SHP77 (cell line): ENCODE data around the gene NOL3.

ENCODE experiments used
- DNase-seq, 2 experiments: peaks; one replicate each; lab custom pipeline; 2025; lab: John Stamatoyannopoulos, UW

Gene NOL3

GRCh38 chr16:67155295-67156142 lies 14.8 kb upstream of the NOL3 start:
- peak; percentile 72 to 74 for DNase-seq

GRCh38 chr16:67156143-67156844 lies 14.0 kb upstream of the NOL3 start:
- no peak for DNase-seq

- no peak for DNase-seq
These were observed 13.1 kb upstream of the NOL3 start for GRCh38 chr16:67157106-67157748.

DNA sequence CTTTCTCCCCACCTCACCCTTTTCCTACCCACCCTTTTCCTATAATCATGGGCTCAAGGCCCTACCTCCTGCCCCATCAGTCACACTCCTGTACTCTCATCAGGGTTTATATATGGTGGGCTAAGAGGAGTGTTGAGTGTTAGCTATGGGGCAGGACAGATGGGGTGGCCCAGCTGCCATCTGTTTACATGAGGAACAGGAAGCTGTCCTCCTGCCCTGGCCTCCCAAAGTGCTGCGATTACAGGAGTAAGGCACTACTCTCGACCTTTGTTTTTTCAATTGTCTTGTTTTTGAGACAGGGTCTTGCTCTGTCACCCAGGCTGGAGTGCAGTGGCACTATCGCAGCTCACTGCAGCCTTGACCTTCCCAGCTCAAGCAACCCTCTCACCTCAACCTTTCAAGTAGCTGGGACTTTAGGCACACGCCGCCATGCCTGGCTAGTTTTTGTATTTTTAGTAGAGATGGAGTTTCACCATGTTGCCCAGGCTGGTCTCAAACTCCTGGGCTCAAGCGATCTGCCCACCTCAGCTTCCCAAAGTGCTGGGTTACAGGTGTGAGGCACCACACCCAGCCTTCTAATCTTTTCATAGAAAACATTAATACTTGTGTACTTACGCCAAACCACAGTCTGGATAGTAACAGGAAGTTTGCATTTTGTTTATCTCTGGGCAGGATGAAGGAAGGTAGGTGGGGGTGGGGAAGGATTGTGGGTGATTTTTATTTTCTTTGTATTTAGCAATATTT lies 12.3 kb upstream of the NOL3 start:
- no peak for DNase-seq

DNA sequence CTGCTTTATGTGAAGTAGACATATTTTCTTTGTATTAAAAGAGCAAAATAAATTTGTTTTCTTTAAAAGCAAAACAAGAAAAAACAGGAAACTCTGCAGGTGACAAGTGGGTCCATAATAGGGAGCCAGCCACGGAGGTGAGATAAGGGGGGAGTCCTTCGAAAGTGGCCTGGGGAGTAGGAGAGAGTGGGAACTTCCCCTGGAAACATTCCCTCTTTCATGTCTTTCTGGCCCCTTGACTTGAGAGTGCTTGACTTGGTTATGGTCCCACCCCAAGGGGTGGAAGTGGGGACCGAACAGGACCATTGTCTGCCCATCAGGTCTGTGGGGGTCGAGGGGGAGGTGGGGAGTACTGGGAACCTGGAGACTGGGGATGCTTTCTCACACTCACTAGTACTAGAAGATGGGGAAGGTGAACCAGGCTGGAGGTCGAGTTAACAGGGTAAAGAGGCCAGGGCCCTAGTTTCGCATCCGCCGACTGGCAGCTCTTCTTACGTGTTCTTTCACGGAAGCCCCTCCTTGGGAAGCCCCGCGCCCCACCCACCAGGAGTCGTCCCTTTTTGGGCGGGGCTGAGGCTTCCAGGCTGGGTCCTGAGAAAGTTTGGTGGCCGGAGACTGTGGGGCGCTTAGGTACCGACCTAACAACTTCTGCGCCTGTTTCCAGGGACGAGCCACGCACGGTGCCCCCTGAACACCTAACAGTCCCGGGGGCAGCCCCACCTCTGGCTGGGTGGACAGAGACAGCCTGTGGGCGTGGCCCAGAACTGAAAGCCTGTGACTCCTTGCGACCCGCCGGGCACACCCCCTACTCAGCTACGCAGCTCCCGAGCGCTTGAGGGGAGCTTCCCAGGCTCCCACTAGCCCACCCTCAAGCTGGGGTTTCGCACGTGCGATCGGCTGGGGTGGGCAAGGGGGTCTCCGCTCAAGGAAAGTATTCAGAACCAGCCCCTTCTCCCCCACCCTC lies 11.4 kb upstream of the NOL3 start:
- peak in 1 of 2 experiments; percentile 24 for DNase-seq

DNA sequence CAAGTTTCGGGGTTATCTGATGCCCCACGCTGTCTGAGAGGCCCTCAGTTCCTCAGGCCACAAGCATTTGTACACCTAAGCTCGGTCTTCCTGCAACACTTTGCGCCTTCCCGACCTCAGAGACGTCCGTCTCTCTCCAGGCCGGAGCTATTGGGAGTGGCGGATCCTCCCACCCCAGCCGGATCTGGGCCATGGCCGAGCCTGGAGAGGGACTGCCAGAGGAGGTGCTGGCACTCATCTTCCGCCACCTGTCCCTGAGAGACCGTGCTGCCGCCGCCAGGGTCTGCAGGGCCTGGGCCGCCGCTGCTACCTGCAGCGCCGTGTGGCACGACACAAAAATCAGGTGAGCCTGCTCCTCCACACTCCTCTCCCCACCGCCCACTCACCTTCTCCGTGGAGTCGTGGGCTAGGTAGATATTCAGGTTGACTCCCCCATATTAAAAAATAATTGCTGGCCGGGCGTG lies 8.7 kb upstream of the NOL3 start:
- peak in 1 of 2 experiments; percentile 41 for DNase-seq

DNA sequence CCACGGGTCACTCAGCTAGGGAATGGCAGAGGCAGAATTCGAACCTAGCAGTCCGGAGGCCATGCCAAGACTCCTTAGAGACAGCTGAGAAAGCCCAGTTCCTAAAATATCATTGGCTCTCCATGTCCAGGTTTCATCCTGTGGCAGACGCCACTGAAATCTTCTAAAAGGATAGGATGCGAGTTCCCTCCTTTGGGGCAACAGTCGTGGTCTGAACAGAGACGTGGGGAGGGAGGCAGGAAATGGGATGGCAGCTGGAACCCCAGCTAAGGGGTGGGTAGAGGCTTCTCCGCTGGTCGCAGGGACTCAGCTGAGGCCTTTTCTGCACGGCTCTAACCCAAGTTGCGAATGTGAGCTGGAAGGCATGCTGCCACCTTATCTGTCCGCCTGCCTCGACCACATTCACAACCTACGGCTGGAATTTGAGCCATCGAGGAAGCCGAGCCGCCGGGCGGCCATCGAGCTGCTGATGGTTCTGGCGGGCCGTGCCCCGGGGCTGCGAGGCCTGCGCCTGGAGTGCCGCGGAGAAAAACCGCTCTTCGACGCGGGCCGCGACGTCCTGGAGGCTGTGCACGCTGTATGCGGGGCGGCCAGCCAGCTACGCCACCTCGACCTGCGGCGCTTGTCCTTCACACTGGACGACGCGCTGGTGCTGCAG lies 7.7 kb upstream of the NOL3 start:
- no peak for DNase-seq

- DNase-seq = no peak
These were observed 7.0 kb upstream of the NOL3 start for GRCh38 chr16:67163164-67163998.

GRCh38 chr16:67163999-67164558 lies 6.3 kb upstream of the NOL3 start:
- DNase-seq = no peak

GRCh38 chr16:67164599-67165061 lies 5.7 kb upstream of the NOL3 start, which contains the start of gene HSF4:
HSF4 (plus strand) TSS chr16:67164745; CDS start chr16:67164812, 67 bp downstream.
- no peak for DNase-seq

DNA sequence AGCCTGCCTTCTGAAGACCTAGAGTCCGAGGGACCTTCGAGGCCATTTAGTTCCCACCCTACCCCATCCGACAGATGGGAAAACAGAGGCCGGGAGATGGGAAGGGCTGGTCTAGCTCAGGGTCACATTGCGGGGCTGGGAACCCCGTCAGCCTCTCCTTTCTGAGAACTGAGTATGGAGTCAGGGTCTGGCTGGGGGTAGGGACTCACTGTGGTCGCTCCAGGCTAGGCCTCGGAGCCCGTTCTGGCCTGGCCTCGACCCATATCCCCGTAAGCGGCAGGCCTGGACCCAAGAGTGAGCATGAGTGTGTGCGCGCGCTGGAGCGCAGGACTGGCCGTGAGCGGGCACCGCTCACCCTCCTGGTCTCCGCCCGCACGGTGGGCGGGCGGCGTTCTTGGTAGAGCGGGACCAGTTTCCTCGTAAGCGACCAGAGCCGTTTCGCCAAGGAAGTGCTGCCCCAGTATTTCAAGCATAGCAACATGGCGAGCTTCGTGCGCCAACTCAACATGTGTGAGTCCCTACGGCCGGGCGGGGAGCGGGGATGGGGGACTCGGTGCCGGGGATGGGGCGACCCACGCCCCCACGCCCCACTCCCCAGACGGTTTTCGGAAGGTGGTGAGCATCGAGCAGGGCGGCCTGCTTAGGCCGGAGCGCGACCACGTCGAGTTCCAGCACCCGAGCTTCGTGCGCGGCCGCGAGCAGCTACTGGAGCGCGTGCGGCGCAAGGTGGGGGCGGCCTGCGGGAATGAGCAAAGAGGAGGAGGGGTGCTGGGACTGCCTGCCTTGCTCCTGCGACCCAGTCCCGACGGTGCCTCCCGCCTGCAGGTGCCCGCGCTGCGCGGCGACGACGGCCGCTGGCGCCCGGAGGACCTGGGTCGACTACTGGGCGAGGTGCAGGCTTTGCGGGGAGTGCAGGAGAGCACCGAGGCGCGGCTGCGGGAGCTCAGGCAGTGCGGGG lies 4.9 kb upstream of the NOL3 start:
- DNase-seq = no peak

GRCh38 chr16:67166110-67166547 lies 4.2 kb upstream of the NOL3 start:
- DNase-seq = no peak

- no peak for DNase-seq
These were observed 3.7 kb upstream of the NOL3 start for GRCh38 chr16:67166598-67167168.

- DNase-seq = no peak
These were observed 2.8 kb upstream of the NOL3 start for GRCh38 chr16:67167588-67167987.

DNA sequence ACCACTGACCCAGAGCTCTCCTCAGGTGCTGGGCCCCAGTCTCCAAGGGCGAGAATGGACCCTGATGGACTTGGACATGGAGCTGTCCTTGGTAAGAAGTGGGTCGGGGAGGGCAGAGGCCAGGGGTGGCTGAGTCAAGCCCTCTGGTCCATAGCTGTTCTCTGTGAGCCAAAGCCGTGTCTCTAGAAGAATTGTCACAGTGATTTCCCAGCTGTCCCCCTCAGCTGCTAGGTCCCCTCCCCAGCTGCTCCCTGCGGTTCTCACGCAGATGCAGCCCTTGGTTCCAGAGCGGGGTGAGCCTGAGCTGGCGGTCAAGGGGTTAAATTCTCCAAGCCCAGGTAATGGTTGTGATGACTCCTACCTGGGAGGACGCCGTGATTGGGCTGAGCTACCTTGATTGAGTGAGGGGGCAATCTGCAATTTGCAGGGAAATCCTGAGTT lies 1.3 kb upstream of the NOL3 start:
- DNase-seq = no peak

- peak; percentile 33 to 67 for DNase-seq
These were observed 633 bp upstream of the NOL3 start for GRCh38 chr16:67169642-67170167.
